ENCODE data around the gene CYBA. TPM values are rescaled to one million over a fixed set of nuclear protein-coding genes. Genes with fewer than 3 reads are reported as not detected.
A peak's percentile ranks its signal among the peaks of the same experiment; 100 is the strongest.

The CYBA gene
- total and polyA plus RNA-seq, 2 of the 13 experiments (the other 11 are each of a cell fraction or from before 2014, with no cell fraction given), result 196 to 250 TPM

GRCh38 chr16:88649924-88650748, 717 bp downstream of the CYBA start (continued):
- TF ChIP-seq TFDP1 (CRISPR knock-in tag; IDR thresholded peaks at IDR 0.05; ENCODE audit: borderline replicate concordance) (no peak), ZNF224 (CRISPR knock-in tag; IDR thresholded peaks at IDR 0.05) (0 out of 2 replicates have a peak, but pooled peaks have one; percentile 10), IRX3 (CRISPR knock-in tag; IDR thresholded peaks at IDR 0.05; ENCODE audit: borderline replicate concordance, low read depth) (no peak), KLF16 (CRISPR knock-in tag; IDR thresholded peaks at IDR 0.05) (no peak), USF2 (IDR thresholded peaks at IDR 0.05; ENCODE audit: low read depth, low read length) (no peak), USF2 (CRISPR knock-in tag; IDR thresholded peaks at IDR 0.05; ENCODE audit: borderline replicate concordance) (no peak), ZMAT3 (CRISPR knock-in tag; conservative IDR thresholded peaks at IDR 0.05) (no peak), ZBTB1 (CRISPR knock-in tag; IDR thresholded peaks at IDR 0.05; ENCODE audit: borderline replicate concordance) (no peak), BRCA1 (CRISPR knock-in tag; IDR thresholded peaks at IDR 0.05) (no peak), PREB (CRISPR knock-in tag; IDR thresholded peaks at IDR 0.05) (no peak), RAD21 (CRISPR knock-in tag; IDR thresholded peaks at IDR 0.05) (no peak), ZNF263 (CRISPR knock-in tag; IDR thresholded peaks at IDR 0.05) (peak; percentile 90)
